GM12878 (cell line): ENCODE data around the gene CD72. TPM values are rescaled to one million over a fixed set of nuclear protein-coding genes. Genes with fewer than 3 reads are reported as not detected.

Experiments used
- BCL11A ChIP-seq: IDR thresholded peaks from 2 replicates; pipeline ENCODE4 v1.6.1; 2011; ENCODE audit warnings: low read depth, low read length
- BMI1 ChIP-seq: fragments of 450-650 bp; IDR thresholded peaks from 2 replicates; pipeline ENCODE4 v1.6.1; 2016; ENCODE audit warnings: mild to moderate bottlenecking, moderate library complexity, borderline replicate concordance
- CBX3 ChIP-seq: fragments of 200-600 bp; sonication (generic); IDR thresholded peaks from 2 replicates; pipeline ENCODE4 v1.6.1; 2016; ENCODE audit warnings: low read depth, borderline replicate concordance
- CEBPB ChIP-seq, 2 experiments: fragments of 150-350 bp in 1 of 2; IDR thresholded peaks; 2 replicates each; pipeline ENCODE4 v1.6.1; 2012 to 2014; ENCODE audit warnings: low read depth in 2 of 2, low read length in 2 of 2, borderline replicate concordance in 1 of 2, inconsistent platforms in 1 of 2
- CREB1 ChIP-seq: IDR thresholded peaks from 2 replicates; pipeline ENCODE4 v1.6.1; 2012; ENCODE audit warnings: low read depth, mild to moderate bottlenecking, inconsistent platforms
- HCFC1 ChIP-seq: fragments of 150-350 bp; IDR thresholded peaks from 2 replicates; pipeline ENCODE4 v1.6.1; 2014; ENCODE audit warnings: low read length
- HDGF ChIP-seq: fragments of 450-650 bp; IDR thresholded peaks from 2 replicates; pipeline ENCODE4 v1.6.1; 2016; ENCODE audit warnings: antibody characterized with exemption
- IKZF1 ChIP-seq: fragments of 450-650 bp; conservative IDR thresholded peaks from 2 replicates; pipeline ENCODE4 v1.6.1; 2017; ENCODE audit warnings: antibody characterized with exemption, mild to moderate bottlenecking
- IKZF2 ChIP-seq, 2 experiments: fragments of 450-650 bp; IDR thresholded peaks; 2 replicates each; pipeline ENCODE4 v1.6.1; 2017; ENCODE audit warnings: mild to moderate bottlenecking in 2 of 2, moderate library complexity in 2 of 2
- JUND ChIP-seq: IDR thresholded peaks from 2 replicates; pipeline ENCODE4 v1.6.1; 2012; ENCODE audit warnings: low read depth, mild to moderate bottlenecking, low read length, improper control_type of control experiment, moderate library complexity
- MYB ChIP-seq: fragments of 150-350 bp; IDR thresholded peaks from 2 replicates; pipeline ENCODE4 v1.6.1; 2014; ENCODE audit warnings: mild to moderate bottlenecking, low read depth, low read length, borderline replicate concordance
- PAX8 ChIP-seq: fragments of 450-650 bp; IDR thresholded peaks from 2 replicates; pipeline ENCODE4 v1.6.1; 2017; ENCODE audit warnings: mild to moderate bottlenecking, moderate library complexity
- POU2F2 ChIP-seq: IDR thresholded peaks from 3 replicates; pipeline ENCODE4 v1.6.1; 2011; ENCODE audit warnings: low read depth, mild to moderate bottlenecking, low read length, borderline replicate concordance
- RCOR1 ChIP-seq: conservative IDR thresholded peaks from 2 replicates; pipeline ENCODE4 v1.6.1; 2012; ENCODE audit warnings: low read depth, low read length, improper control_type of control experiment
- SIX5 ChIP-seq: IDR thresholded peaks from 2 replicates; pipeline ENCODE4 v1.6.1; 2011; ENCODE audit warnings: mild to moderate bottlenecking, low read depth, low read length, moderate library complexity; ENCODE audit not compliant: severe bottlenecking
- SMAD1 ChIP-seq: fragments of 450-650 bp; IDR thresholded peaks from 2 replicates; pipeline ENCODE4 v1.6.1; 2018; ENCODE audit warnings: mild to moderate bottlenecking, low read depth; ENCODE audit not compliant: partially characterized antibody
- SMAD5 ChIP-seq: IDR thresholded peaks from 2 replicates; pipeline ENCODE4 v1.6.1; 2016; ENCODE audit warnings: antibody characterized with exemption, low read depth
- SMC3 ChIP-seq: IDR thresholded peaks from 2 replicates; pipeline ENCODE4 v1.6.1; 2011; ENCODE audit warnings: low read length, improper control_type of control experiment, borderline replicate concordance
- STAT1 ChIP-seq: fragments of 450-650 bp; conservative IDR thresholded peaks from 2 replicates; pipeline ENCODE4 v1.6.1; 2014; ENCODE audit warnings: antibody characterized with exemption, mild to moderate bottlenecking
- USF2 ChIP-seq: IDR thresholded peaks from 2 replicates; pipeline ENCODE4 v1.6.1; 2011; ENCODE audit warnings: low read depth, low read length, improper control_type of control experiment, borderline replicate concordance
- polyA plus RNA-seq, 11 experiments: library from polyadenylated mRNA; depleted of rRNA in 4 of 11; unstranded in 6 of 11; stranded (reverse) in 5 of 11; fragments of >200 nt; fragmentation: Nextera tagmentation in 4 of 11; fragmentation: Illumina TruSeq in 1 of 11; extraction: Ambion mirVana in 4 of 11; extraction: Trizol in 1 of 11; gene quantifications; 1 replicate in 1 of 11; 2 replicates in 10 of 11; pipeline versions ENCODE4 v1.2.1 to v1.2.3, GENCODE V29; 2011 to 2016; ENCODE audit warnings: inconsistent platforms in 2 of 11, missing spikeins in 2 of 11, low read depth in 1 of 11
- total RNA-seq, 4 experiments: library from RNA; depleted of rRNA in 3 of 4; stranded (reverse); fragments of >200 nt in 3 of 4; fragmentation: Illumina TruSeq in 1 of 4; extraction: Trizol in 1 of 4; gene quantifications; 2 replicates each; pipeline versions ENCODE4 v1.2.1 to v1.2.3, GENCODE V29; 2013 to 2021
- TF ChIP-seq, protein P1 (sequence below): IDR thresholded peaks from 2 replicates; pipeline ENCODE4 v1.6.1; 2011; ENCODE audit warnings: borderline replicate concordance, low read depth, mild to moderate bottlenecking, moderate library complexity, low read length; ENCODE audit not compliant: insufficient read depth, poor library complexity, severe bottlenecking
- TF ChIP-seq, protein P2 (sequence below): IDR thresholded peaks from 2 replicates; pipeline ENCODE4 v1.6.1; 2012; ENCODE audit warnings: low read depth, low read length, improper control_type of control experiment
- TF ChIP-seq, protein P3 (sequence below): fragments of 450-650 bp; IDR thresholded peaks from 2 replicates; pipeline ENCODE4 v1.6.1; 2018; ENCODE audit warnings: mild to moderate bottlenecking, low read depth, moderate library complexity; ENCODE audit not compliant: partially characterized antibody
- TF ChIP-seq, protein P4 (sequence below): fragments of 450-650 bp; IDR thresholded peaks from 2 replicates; pipeline ENCODE4 v1.6.1; 2017; ENCODE audit warnings: borderline replicate concordance

CD72 gene
- total and polyA plus RNA-seq, 10 of the 15 experiments (the other 5 are each of a cell fraction or from before 2014, with no cell fraction given) = 2.1 to 14.2 (median 4.4) TPM

GRCh38 chr9:35603986-35604577 lies 14.1 kb downstream of the CD72 start (continued):
- TF ChIP-seq, protein P1, sequence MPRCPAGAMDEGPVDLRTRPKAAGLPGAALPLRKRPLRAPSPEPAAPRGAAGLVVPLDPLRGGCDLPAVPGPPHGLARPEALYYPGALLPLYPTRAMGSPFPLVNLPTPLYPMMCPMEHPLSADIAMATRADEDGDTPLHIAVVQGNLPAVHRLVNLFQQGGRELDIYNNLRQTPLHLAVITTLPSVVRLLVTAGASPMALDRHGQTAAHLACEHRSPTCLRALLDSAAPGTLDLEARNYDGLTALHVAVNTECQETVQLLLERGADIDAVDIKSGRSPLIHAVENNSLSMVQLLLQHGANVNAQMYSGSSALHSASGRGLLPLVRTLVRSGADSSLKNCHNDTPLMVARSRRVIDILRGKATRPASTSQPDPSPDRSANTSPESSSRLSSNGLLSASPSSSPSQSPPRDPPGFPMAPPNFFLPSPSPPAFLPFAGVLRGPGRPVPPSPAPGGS = no peak
- TF ChIP-seq POU2F2 (peak; percentile 24; the same call in 1 of the 3 replicates), CREB1 (peak; percentile 89), SMAD5 (no peak), PAX8 (no peak), USF2 (no peak), HDGF (peak; percentile 98), IKZF1 (peak; percentile 68), IKZF2 (IDR thresholded peaks at IDR 0.05) (no peak; a peak in 1 of 4 replicates), STAT1 (no peak), HCFC1 (peak; percentile 57), MYB (no peak), CBX3 (no peak), RCOR1 (0 out of 2 replicates have a peak, but pooled peaks have one; percentile 21), SMAD1 (no peak), BCL11A (no peak), SIX5 (peak; percentile 30), SMC3 (peak; percentile 66), CEBPB (IDR thresholded peaks at IDR 0.05; ENCODE audit: borderline replicate concordance in 1 of 2, low read depth in 2 of 2, low read length in 2 of 2) (no peak), BMI1 (no peak), JUND (no peak)
- TF ChIP-seq, protein P2, sequence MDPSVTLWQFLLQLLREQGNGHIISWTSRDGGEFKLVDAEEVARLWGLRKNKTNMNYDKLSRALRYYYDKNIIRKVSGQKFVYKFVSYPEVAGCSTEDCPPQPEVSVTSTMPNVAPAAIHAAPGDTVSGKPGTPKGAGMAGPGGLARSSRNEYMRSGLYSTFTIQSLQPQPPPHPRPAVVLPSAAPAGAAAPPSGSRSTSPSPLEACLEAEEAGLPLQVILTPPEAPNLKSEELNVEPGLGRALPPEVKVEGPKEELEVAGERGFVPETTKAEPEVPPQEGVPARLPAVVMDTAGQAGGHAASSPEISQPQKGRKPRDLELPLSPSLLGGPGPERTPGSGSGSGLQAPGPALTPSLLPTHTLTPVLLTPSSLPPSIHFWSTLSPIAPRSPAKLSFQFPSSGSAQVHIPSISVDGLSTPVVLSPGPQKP = peak; percentile 42; the same call in 1 of the 2 replicates
- TF ChIP-seq, protein P3, sequence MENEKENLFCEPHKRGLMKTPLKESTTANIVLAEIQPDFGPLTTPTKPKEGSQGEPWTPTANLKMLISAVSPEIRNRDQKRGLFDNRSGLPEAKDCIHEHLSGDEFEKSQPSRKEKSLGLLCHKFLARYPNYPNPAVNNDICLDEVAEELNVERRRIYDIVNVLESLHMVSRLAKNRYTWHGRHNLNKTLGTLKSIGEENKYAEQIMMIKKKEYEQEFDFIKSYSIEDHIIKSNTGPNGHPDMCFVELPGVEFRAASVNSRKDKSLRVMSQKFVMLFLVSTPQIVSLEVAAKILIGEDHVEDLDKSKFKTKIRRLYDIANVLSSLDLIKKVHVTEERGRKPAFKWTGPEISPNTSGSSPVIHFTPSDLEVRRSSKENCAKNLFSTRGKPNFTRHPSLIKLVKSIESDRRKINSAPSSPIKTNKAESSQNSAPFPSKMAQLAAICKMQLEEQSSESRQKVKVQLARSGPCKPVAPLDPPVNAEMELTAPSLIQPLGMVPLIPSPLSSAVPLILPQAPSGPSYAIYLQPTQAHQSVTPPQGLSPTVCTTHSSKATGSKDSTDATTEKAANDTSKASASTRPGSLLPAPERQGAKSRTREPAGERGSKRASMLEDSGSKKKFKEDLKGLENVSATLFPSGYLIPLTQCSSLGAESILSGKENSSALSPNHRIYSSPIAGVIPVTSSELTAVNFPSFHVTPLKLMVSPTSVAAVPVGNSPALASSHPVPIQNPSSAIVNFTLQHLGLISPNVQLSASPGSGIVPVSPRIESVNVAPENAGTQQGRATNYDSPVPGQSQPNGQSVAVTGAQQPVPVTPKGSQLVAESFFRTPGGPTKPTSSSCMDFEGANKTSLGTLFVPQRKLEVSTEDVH = peak; percentile 19
- TF ChIP-seq, protein P4, sequence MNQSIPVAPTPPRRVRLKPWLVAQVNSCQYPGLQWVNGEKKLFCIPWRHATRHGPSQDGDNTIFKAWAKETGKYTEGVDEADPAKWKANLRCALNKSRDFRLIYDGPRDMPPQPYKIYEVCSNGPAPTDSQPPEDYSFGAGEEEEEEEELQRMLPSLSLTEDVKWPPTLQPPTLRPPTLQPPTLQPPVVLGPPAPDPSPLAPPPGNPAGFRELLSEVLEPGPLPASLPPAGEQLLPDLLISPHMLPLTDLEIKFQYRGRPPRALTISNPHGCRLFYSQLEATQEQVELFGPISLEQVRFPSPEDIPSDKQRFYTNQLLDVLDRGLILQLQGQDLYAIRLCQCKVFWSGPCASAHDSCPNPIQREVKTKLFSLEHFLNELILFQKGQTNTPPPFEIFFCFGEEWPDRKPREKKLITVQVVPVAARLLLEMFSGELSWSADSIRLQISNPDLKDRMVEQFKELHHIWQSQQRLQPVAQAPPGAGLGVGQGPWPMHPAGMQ = no peak
